GM18909 (cell line): ENCODE data around the gene SPATA31A1.
"Not testable (repeated sequence)": the region's sequence is repeated elsewhere in the genome, so short reads cannot be mapped to it uniquely, and the experiment has no call there.

Experiments used
- ATAC-seq: cut with Tn5 transposase; IDR thresholded peaks from one replicate; pipeline ENCODE4 v1.9.1; 2021; ENCODE audit warnings: mild to moderate bottlenecking; ENCODE audit not compliant: unreplicated experiment, poor library complexity

SPATA31A1 gene

DNA sequence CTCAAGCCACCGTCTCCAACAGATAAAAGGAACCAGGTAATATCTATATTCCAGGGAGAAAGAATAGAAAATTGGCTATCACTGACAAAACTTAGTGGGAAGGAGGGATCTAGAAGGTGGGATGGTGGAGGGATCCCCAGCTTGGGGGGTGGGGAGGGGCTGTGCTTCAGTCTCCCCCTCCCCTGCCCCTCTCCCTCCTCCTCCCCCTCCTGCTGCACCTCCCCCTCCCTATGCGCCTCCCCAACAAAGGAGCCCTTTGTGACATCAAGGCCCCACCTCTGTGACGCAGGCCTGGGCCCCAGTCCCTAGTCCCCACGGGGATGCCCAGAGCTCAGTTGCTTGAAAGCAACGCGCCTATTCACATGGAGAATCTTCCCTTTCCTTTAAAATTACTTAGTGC is at the start of gene SPATA31A1:
Gene SPATA31A1, plus strand, starts transcription at position 301 of the 400 bp plus-strand sequence. Its CDS starts 62 bp downstream, at position 363.
- not testable (repeated sequence) for ATAC-seq

DNA sequence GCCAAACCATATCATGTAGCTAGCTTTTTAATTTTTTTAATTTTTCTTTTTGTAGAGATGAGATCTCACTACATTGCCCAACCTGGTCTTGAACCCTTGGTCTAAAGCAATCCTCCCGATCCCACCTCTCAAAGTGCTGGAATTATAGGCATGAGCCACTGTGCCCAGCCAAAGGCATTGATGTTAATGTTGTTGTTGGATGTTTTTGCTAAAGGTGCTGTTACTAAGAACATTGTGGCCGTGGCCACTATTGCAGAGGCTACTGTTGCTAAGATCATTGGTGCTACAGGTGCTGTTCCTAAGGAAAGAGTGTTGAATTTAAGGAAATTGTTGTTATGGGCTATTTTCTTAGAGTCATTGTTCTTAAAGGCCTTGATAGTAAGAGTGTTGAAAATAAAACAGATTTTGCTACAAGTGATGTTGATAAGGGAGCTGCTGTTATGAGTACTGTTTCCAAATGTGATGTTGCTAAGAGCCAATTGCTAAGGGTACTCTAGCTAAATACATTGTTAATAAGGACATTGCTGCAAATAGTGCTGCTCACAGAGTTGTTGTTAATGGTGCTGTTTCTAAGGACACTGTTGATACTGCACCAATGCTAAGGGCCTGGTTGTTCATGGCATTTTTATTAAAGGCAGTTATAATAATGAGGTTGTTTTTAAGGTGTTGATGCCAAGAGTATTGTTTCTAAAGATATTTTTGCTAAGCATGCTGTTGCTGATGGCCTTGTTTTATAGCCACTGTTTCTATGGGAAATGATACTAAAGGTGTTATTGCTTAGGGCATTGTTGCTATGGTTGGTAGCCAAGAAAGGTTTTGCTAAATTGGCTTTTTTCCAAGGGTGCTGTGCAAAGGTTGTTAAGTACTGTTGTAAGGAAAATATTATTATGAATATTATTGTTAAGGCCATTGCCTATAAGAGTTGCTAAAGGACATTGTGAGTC is 52.1 kb downstream of the SPATA31A1 start:
- ATAC-seq: not testable (repeated sequence)

DNA sequence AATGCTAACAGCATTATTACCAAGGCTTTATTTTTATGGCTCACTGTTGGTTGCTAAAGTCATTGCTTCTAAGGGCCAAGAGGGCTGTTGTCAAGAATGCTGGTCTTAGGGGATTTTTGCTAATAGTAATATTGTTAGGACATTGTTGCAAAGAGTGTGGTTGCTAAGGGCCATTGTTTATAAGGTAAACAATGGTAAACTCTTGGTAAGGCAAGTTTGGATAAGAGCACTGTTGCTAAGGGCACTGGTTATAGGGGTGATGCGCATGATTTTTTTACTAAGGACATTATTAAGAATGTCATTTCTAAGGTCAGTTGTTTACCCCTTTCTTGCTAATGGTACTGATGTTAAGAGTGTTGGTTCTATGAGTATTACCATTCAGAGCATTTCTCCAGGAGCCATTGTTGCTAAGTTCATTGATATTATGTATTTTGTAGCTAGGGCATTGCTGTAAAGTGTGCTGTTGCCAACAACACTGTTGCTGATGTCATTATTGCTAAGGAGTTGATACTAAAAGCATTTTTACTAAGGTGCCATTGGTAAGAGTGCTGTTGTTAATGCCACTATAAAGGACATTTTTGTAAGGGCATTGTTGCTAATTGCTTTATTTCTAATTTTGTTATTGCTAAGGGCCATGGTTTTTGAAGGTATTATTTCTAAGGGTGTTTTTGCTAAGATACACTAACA is 55.9 kb downstream of the SPATA31A1 start:
- not testable (repeated sequence) for ATAC-seq
